COLO668 (cell line): Measurements from ENCODE around the gene FIBP.

Source experiments
- DNase-seq: peaks from one replicate; lab custom pipeline; 2025; ENCODE audit not compliant: unreplicated experiment; lab: John Stamatoyannopoulos, UW

FIBP gene

DNA sequence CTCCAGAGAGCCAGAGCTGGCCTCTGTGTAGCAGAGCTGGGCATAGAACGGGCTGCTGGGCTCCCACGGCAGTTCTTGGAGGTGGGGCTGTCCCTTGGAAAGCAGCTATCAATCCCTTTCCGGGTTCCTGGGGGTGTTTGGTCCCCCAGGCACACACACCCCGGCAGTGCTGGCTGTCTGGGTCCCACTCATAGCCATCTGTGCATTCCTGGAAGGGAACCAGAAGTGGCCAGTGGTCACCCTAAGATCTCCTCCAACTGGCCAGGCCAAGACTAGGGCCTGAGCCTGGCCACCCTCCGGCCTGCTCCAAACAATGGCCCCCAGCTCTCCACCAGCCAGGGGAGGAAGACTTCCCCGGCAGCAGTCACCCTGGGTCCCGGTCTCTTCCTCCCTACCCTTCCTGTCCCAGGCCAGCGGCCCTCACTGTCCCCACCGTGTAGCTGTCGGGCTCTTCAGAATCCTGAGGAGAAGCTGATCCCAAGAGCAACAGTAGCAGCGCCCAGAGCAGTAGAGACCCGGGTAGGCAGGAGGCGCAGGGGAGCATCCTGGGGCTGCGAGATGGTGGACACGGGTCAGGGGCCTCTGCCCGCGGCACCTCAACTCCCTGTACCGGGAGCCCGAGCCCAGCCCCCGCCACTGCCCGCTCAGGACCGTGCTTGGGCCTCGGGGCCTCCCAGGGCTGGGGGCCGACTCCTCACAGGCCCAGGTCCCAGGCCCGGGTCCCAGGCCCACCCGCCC lies 16.3 kb downstream of the FIBP start:
- DNase-seq = no peak

DNA sequence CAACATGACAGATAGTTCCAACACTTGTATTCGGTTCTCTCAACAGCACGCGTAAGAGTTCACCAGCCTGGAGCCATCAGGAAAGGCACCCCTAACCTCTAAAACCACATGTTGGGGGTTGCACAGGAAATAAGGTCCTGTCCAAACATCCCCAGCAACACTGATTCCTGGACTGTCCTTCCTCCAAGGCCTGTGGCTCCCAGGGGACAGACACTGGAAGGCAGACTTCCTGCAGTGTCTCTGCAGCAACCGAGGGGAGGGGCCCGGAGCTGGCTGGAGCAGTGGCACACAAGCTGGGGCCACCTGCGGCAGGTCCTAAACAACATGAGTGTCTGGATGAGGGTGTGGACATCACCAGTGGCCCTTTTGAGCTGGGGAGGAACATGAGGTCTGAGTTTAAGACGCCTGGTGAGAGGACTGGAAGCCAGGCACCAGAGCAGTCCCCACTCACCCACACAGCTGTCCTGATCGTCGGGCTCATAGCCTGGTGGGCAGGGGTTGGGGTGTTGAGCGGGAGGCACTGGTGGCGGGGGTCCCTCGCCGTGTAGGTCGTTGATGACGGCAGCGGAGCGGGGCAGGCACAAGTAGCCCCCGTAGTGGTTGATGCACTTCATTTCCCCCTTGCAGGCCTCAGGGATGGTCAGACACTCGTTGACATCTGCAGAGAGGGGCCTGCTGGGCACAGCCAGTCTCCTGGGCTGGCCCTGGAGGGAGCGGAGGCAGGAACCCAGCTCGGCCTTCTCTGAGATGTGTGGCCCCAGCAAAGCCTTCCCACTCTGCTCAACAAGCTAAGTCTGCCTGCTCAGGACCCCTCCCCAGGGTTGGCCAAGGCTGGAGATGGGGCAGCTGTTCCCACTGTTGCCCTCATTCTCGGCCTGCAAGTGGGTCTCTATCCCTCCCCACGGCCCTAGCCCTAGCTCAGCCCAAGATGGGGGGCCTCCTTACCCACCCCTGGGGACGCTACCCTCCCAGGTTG lies 17.3 kb downstream of the FIBP start:
- DNase-seq = peak; percentile 78

- peak; percentile 44 for DNase-seq
These were observed 18.0 kb downstream of the FIBP start for GRCh38 chr11:65870307-65870658.

GRCh38 chr11:65869643-65870306 lies 18.5 kb downstream of the FIBP start:
- DNase-seq = peak; percentile 21

DNA sequence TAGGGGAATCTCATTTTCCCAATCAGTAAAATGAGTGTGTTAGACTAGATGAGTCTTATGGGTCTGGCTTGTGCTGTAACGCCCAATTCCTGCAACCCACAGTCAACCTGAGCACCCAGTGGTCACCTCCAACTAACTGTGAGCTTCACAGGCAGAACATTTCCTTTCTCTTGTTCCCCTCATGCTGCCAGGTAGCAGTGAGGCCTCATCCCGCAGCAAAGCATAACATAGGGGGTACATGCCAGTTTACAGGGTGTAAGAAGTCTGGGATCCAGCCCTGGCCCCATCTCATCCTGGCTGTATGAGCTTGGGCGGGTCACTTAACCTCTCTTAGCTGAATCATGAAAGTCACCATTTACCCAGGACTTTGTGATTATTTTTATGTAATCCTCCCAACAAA lies 19.4 kb downstream of the FIBP start:
- DNase-seq = no peak

DNA sequence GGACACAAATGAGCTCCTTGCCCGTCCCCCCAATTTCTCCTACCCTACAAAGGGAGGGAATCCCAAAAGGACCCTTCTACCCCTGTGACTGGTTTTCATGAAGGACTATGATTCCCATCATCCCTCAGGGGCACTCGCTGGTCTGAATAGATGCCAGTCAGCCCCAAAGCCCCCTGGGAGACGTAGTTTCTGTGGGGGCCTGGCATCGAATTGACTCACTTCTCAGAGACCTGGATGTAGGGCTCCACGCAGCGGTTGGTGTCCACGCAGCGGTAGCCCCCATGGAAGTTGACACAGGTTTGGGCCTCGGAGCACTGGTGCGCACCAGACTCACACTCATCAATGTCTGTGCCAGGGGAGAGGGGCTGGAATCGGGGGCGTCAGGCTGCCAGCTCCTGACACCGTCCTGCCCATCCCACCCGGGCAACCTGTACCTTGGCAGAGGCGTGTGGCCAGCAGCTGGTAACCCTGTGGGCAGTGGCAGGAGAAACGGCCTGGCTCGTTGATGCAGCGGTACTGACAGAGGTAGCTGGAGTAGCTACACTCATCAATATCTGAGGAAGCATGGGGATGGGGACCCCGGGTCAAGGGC lies 20.1 kb downstream of the FIBP start:
- peak; percentile 13 for DNase-seq

DNA sequence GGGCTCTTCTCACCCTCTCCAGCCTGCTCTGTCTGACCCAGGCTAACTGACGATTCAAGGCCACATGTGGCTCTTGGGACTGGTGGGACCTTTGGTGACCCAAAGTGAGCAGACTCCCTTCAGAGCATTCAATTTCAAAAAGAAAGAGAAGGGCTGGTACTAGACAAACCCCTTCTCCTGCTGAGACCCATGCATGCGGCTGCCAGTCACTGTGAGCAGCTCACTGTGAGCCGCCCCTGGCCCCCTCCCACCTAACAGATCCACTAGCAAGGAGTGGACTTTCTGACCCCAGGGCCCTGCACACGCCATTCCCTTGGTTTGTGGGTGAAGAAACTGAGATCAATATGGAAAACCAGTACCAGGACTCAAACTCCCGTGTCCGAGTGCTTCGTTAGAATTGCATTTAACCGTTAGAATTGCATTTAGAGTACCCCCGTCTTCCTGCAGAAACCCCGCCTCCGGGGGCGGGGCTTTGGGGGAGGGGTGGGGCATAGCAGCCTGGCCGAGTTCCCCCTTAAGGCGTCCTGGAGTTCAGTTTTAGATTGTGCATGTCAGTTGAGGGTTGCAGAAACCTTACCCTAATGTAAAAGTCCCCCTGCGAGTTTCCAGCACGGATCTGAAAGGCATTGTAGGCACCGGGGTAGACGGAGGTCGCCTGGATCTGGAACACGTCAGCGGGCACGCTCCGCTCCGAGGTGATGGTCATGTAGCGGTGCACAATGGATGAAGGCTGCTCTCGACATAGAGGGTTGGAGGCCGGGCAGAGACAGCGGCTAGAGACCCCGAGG lies 20.8 kb downstream of the FIBP start:
- DNase-seq = no peak

DNA sequence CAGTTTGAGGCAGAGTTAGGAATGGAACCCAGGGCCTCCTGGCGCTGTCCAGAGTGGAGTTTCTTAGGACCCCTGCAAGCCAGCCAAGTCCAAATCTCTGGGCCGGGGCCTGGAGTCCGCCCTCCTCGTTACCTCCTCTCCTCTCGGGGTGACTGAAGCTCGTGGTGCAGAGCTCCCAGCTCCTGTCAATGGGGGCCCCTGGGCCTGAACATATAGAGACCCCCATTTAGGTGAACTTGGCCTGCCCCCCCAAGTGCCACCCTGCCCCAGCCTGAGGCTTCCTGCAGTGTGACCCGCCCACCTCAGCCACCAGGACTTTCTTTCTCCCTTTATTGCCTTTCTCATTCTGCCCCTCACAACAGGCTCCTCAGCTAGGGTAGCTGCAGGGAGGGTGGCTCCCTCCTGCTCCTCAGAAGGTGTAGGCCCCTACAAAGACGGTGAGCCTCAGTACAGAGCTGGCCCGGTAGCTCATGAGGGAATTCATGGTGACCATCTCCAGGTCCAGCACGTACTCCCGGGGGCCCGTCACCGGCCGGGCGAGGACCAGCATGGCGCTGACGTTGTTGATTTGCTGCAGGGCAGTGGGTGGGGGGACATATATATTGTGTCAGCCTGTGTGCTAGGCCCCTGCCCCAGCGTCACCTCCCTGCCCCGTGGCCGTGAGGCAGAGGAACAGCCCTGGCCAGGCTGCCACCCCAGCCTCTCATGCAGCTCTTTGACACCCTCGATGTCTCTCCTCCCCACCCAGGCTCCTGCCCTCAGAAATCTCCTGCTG lies 21.6 kb downstream of the FIBP start:
- DNase-seq = no peak

- DNase-seq = no peak
These were observed 22.6 kb downstream of the FIBP start for GRCh38 chr11:65865550-65866172.

GRCh38 chr11:65864706-65865471 lies 23.4 kb downstream of the FIBP start:
- DNase-seq = no peak

- no peak for DNase-seq
These were observed 24.2 kb downstream of the FIBP start for GRCh38 chr11:65863889-65864705.

- no peak for DNase-seq
These were observed 25.1 kb downstream of the FIBP start for GRCh38 chr11:65862941-65863888.

- DNase-seq = no peak
These were observed 26.0 kb downstream of the FIBP start for GRCh38 chr11:65862191-65862735.

DNA sequence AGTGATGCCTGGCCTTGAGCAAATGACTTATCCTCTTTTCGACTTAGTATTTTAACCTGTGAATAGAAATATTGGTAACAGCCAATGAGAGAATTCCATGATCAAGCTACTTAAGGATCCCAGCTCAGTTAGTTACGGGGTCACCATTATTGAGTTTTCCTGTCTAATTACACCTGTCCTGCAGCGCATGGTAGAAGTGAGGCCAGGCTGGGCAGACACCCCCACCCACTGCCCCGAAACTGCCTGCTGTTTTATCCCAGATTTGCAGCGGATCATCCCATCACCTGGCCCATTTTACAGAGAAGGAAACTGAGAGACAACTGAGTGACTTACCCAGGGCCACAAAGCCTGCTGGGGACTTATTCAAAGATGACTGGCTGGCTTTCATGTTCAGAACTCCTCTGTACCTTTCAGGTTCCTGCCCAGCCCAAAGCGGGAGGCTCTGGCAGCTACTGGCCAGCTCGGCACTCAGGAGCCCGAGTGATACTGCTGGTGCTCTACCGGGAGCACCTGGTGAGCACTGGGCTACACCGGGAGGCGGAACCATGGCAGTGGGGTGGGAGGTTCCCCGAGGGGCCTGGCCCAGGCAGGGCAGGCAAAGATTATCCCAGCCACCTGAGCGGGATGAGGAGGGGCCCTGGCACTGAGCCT lies 26.6 kb downstream of the FIBP start:
- DNase-seq = no peak

GRCh38 chr11:65861165-65861505 lies 27.1 kb downstream of the FIBP start:
- peak; percentile 44 for DNase-seq
